HepG2 (cell line): ENCODE data around the gene TNRC18. TPM values are rescaled to one million over a fixed set of nuclear protein-coding genes. Genes with fewer than 3 reads are reported as not detected.

Source experiments
- ATAC-seq: fragments of 200-7000 bp; cut with Tn5 transposase; 3 replicates; pipeline ENCODE4 v1.9.1; 2020; ENCODE audit warnings: mild to moderate bottlenecking, moderate library complexity
- BruUV-seq: library from RNA; stranded (reverse); fragments of 400-500 nt; replicated peaks from 2 replicates; lab custom pipeline; 2021; lab: Mats Ljungman, UMichigan
- CTCF ChIA-PET: fragments of 300-600 bp; formaldehyde crosslinking; extraction: SDS; loops from one replicate; lab custom pipeline; 2021; ENCODE audit warnings: low total read pairs, inconsistent platforms, low intra/inter-chr PET ratio; lab: Yijun Ruan, JAX
- POLR2A ChIA-PET: fragments of 350-600 bp; sonication (Branson Sonifier 250); formaldehyde crosslinking; loops from one replicate; lab custom pipeline; 2020; ENCODE audit warnings: antibody characterized with exemption, inconsistent platforms; lab: Yijun Ruan, JAX
- DNase-seq: peaks from one replicate; pipeline ENCODE4 v3.0.0-alpha.2; 2015; ENCODE audit warnings: low spot score
- FAIRE-seq: peaks from 3 replicates; lab custom pipeline; 2011; peaks lifted over from hg19 to GRCh38; lab: Jason Lieb, UNC
- H2AFZ ChIP-seq: one replicate; pipeline ENCODE4 v1.6.1; 2011; ENCODE audit warnings: low read length, inconsistent platforms
- H3K27ac ChIP-seq: fragments of 300-600 bp; 3 replicates; pipeline ENCODE4 v1.8.0; 2011; ENCODE audit warnings: mixed run types, mild to moderate bottlenecking, mixed read lengths, low read length, inconsistent platforms; ENCODE audit not compliant: insufficient read depth; ENCODE audit errors: extremely low read length
- H3K27me3 ChIP-seq, 2 experiments: fragments of 200-600 bp in 1 of 2; 2 replicates in 1 of 2; 3 replicates in 1 of 2; pipeline versions ENCODE4 v1.6.0 to v1.8.0; 2011; ENCODE audit warnings: low read length in 2 of 2, mild to moderate bottlenecking in 2 of 2, moderate library complexity in 2 of 2, inconsistent platforms in 1 of 2; ENCODE audit not compliant: insufficient read depth in 2 of 2, control insufficient read depth in 1 of 2
- H3K36me3 ChIP-seq, 2 experiments: fragments of 200-600 bp in 1 of 2; replicated peaks in 1 of 2; 2 replicates in 1 of 2; 3 replicates in 1 of 2; pipeline versions ENCODE4 v1.5.1 to v1.8.0; 2011; ENCODE audit warnings: low read length in 2 of 2, inconsistent platforms in 1 of 2; ENCODE audit not compliant: insufficient read depth in 2 of 2, control insufficient read depth in 1 of 2
- H3K4me1 ChIP-seq: 2 replicates; pipeline ENCODE4 v1.5.1; 2012; ENCODE audit warnings: low read length, inconsistent platforms; ENCODE audit not compliant: insufficient read depth
- H3K4me2 ChIP-seq: 2 replicates; pipeline ENCODE4 v1.6.0; 2011; ENCODE audit warnings: low read depth, low read length, inconsistent platforms
- H3K4me3 ChIP-seq, 3 experiments: fragments of 200-600 bp in 1 of 3; sonication (generic), shearing (Covaris generic) in 1 of 3; replicated peaks in 1 of 3; 2 replicates each; pipeline ENCODE4 v1.5.1; 2011 to 2016; ENCODE audit warnings: low read length in 3 of 3, inconsistent platforms in 2 of 3, low read depth in 2 of 3, mild to moderate bottlenecking in 2 of 3, control low read depth in 1 of 3, mixed read lengths in 1 of 3; ENCODE audit not compliant: insufficient read depth in 1 of 3
- H3K79me2 ChIP-seq: one replicate; pipeline ENCODE4 v1.6.1; 2011; ENCODE audit warnings: low read length, inconsistent platforms; ENCODE audit not compliant: insufficient read depth
- H3K9ac ChIP-seq: 2 replicates; pipeline ENCODE4 v1.6.0; 2011; ENCODE audit warnings: mild to moderate bottlenecking, low read depth, low read length, inconsistent platforms; ENCODE audit not compliant: insufficient read depth
- H3K9me3 ChIP-seq: 2 replicates; pipeline ENCODE4 v1.5.1; 2012; ENCODE audit warnings: mild to moderate bottlenecking, low read length
- H4K20me1 ChIP-seq: 2 replicates; pipeline ENCODE4 v1.6.0; 2011; ENCODE audit warnings: inconsistent platforms, mild to moderate bottlenecking, low read length, moderate library complexity; ENCODE audit not compliant: insufficient read depth
- BCL3 ChIP-seq: sonication (generic); formaldehyde crosslinking; IDR thresholded peaks from 2 replicates; pipeline ENCODE4 v1.5.1; 2020; ENCODE audit warnings: mild to moderate bottlenecking, missing genetic modification reagents, moderate library complexity
- PRPF4 ChIP-seq: fragments of 200-400 bp; formaldehyde crosslinking; IDR thresholded peaks from 2 replicates; pipeline ENCODE4 v1.6.1; 2016; ENCODE audit warnings: low read length, low read depth; ENCODE audit not compliant: poor library complexity, severe bottlenecking
- ZC3H4 ChIP-seq: sonication (generic); formaldehyde crosslinking; IDR thresholded peaks from 2 replicates; pipeline ENCODE4 v1.4.0; 2020; ENCODE audit warnings: missing genetic modification reagents, borderline replicate concordance
- WGBS: methylation state at CpG from one replicate; pipeline ENCODE4 v1.1.6; 2017; ENCODE audit warnings: low lambda C conversion rate; 5-methylcytosine and 5-hydroxymethylcytosine counted together
- in situ Hi-C: cut with HindIII; loops from 2 replicates; pipeline ENCODE4 v1.10.0; 2017; ENCODE audit warnings: low pct_unique_long_range_greater_than_20kb; ENCODE audit not compliant: extremely low pct_ligation_motif_present
- intact Hi-C: fragments of 100-400 bp; cut with micrococcal nuclease; formaldehyde crosslinking; loops from one replicate; pipeline ENCODE4 v1.10.0; 2022; ENCODE audit not compliant: unreplicated experiment
- polyA plus RNA-seq, 8 experiments: library from polyadenylated mRNA; depleted of rRNA in 3 of 8; stranded (reverse) in 7 of 8; unstranded in 1 of 8; fragments of >200 nt; fragmentation: Illumina TruSeq in 4 of 8; extraction: Trizol in 4 of 8; gene quantifications; 2 replicates each; pipeline versions ENCODE4 v1.2.1 to v1.2.3, GENCODE V29; 2011 to 2016; ENCODE audit warnings: low read depth in 4 of 8, missing spikeins in 1 of 8, mixed read lengths in 1 of 8; ENCODE audit not compliant: insufficient read depth in 1 of 8
- total RNA-seq, 5 experiments: library from RNA; depleted of rRNA; stranded (reverse); fragments of >200 nt; fragmentation: Illumina TruSeq; extraction: Trizol; gene quantifications; 2 replicates each; pipeline ENCODE4 v1.2.3, GENCODE V29; 2016; ENCODE audit warnings: low read depth in 1 of 5
- TF ChIP-seq, protein P1 (sequence below): sonication (generic); formaldehyde crosslinking; IDR thresholded peaks from 2 replicates; pipeline ENCODE4 v1.4.0; 2020; ENCODE audit warnings: mild to moderate bottlenecking, missing genetic modification reagents, borderline replicate concordance

Gene TNRC18
- total and polyA plus RNA-seq, 2 of the 13 experiments (the other 11 are each of a cell fraction or from before 2014, with no cell fraction given): 11.7 to 17.4 TPM

GRCh38 chr7:5334671-5335070 is 89.0 kb downstream of the TNRC18 start:
- FAIRE-seq (no peak), DNase-seq (no peak)
- no peak overlapping the region for H3K9ac ChIP-seq
- ChIA-PET POLR2A (no interaction called here), CTCF (no interaction called here)
- no peaks in the 10 kb centered on the region for H3K79me2 ChIP-seq
- in situ Hi-C loops (no loop called here), intact Hi-C loops (no loop called here)
- no peak overlapping the region for H2AFZ ChIP-seq
- BruUV-seq: no TSS peak
- TF ChIP-seq ZC3H4 (CRISPR knock-in tag): no peak
- no peak for TF ChIP-seq PRPF4
- TF ChIP-seq, protein P1, sequence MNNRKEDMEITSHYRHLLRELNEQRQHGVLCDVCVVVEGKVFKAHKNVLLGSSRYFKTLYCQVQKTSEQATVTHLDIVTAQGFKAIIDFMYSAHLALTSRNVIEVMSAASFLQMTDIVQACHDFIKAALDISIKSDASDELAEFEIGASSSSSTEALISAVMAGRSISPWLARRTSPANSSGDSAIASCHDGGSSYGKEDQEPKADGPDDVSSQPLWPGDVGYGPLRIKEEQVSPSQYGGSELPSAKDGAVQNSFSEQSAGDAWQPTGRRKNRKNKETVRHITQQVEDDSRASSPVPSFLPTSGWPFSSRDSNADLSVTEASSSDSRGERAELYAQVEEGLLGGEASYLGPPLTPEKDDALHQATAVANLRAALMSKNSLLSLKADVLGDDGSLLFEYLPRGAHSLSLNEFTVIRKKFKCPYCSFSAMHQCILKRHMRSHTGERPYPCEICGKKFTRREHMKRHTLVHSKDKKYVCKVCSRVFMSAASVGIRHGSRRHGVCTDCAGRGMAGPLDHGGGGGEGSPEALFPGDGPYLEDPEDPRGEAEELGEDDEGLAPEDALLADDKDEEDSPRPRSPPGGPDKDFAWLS (CRISPR knock-in tag): no peak
- no peak for TF ChIP-seq BCL3 (CRISPR knock-in tag)
- TF ChIP-seq, all 625 proteins: peak for 0
- Histone ChIP-seq H3K9me3 (no peaks in the 10 kb centered on the region), H3K4me3 (no peak overlapping the region), H3K4me2 (no peak overlapping the region), H3K36me3 (peaks cover 23 to 63% of the 10 kb centered on the region in 2 experiments), H3K4me1 (no peaks in the 10 kb centered on the region), H4K20me1 (no peaks in the 10 kb centered on the region), H3K27ac (no peak overlapping the region), H3K27me3 (no peaks in the 10 kb centered on the region)
- ATAC-seq: no peak
- 98% methylated on average over 8 of the region's 8 CpGs for WGBS
